Astrocyte (in vitro differentiated cells and primary cell): Measurements from ENCODE around the gene RITA1. TPM values are rescaled to one million over a fixed set of nuclear protein-coding genes. Genes with fewer than 3 reads are reported as not detected.
"Not testable (repeated sequence)": the region's sequence is repeated elsewhere in the genome, so short reads cannot be mapped to it uniquely, and the experiment has no call there.

ENCODE experiments used
- DNase-seq: peaks from one replicate; pipeline ENCODE4 v3.0.0-alpha.2; 2010; ENCODE audit warnings: low read depth
- FAIRE-seq: peaks from 2 replicates; lab custom pipeline; 2011; peaks lifted over from hg19 to GRCh38; lab: Jason Lieb, UNC
- H2AFZ ChIP-seq: 2 replicates; pipeline ENCODE4 v1.6.0; 2012; ENCODE audit warnings: low read depth, low read length, inconsistent platforms
- H3K27ac ChIP-seq: 2 replicates; pipeline ENCODE4 v1.5.1; 2011; ENCODE audit warnings: low read depth, low read length, inconsistent platforms
- H3K27me3 ChIP-seq: 2 replicates; pipeline ENCODE4 v1.6.0; 2011; ENCODE audit warnings: low read length, inconsistent platforms; ENCODE audit not compliant: insufficient read depth
- H3K36me3 ChIP-seq: 2 replicates; pipeline ENCODE4 v1.5.1; 2011; ENCODE audit warnings: low read length, inconsistent platforms; ENCODE audit not compliant: insufficient read depth
- H3K4me1 ChIP-seq: 2 replicates; pipeline ENCODE4 v1.5.1; 2011; ENCODE audit warnings: low read length, inconsistent platforms; ENCODE audit not compliant: insufficient read depth
- H3K4me2 ChIP-seq: 2 replicates; pipeline ENCODE4 v1.6.0; 2012; ENCODE audit warnings: low read length, inconsistent platforms
- H3K4me3 ChIP-seq: 2 replicates; pipeline ENCODE4 v1.5.1; 2011; ENCODE audit warnings: low read depth, mild to moderate bottlenecking, low read length, inconsistent platforms; ENCODE audit not compliant: insufficient read depth
- H3K79me2 ChIP-seq: 2 replicates; pipeline ENCODE4 v1.6.0; 2012; ENCODE audit warnings: mild to moderate bottlenecking, low read length, inconsistent platforms; ENCODE audit not compliant: insufficient read depth
- H3K9ac ChIP-seq: 2 replicates; pipeline ENCODE4 v1.6.0; 2012; ENCODE audit warnings: mild to moderate bottlenecking, low read length, inconsistent platforms
- H3K9me3 ChIP-seq: 2 replicates; pipeline ENCODE4 v1.5.1; 2012; ENCODE audit warnings: low read depth, mild to moderate bottlenecking, low read length, inconsistent platforms; ENCODE audit not compliant: insufficient read depth
- H4K20me1 ChIP-seq: 2 replicates; pipeline ENCODE4 v1.6.0; 2012; ENCODE audit warnings: low read length, inconsistent platforms; ENCODE audit not compliant: insufficient read depth
- H3K27ac Mint-ChIP-seq: one replicate; pipeline ENCODE4 v1.8.0; 2021; ENCODE audit warnings: mild to moderate bottlenecking, mixed read lengths; ENCODE audit not compliant: unreplicated experiment
- H3K27me3 Mint-ChIP-seq: one replicate; pipeline ENCODE4 v1.8.0; 2021; ENCODE audit warnings: low read depth, mixed read lengths; ENCODE audit not compliant: unreplicated experiment
- H3K36me3 Mint-ChIP-seq: one replicate; pipeline ENCODE4 v1.8.0; 2021; ENCODE audit warnings: low read depth, mixed read lengths; ENCODE audit not compliant: unreplicated experiment
- H3K4me1 Mint-ChIP-seq: one replicate; pipeline ENCODE4 v1.8.0; 2021; ENCODE audit warnings: low read depth, mixed read lengths; ENCODE audit not compliant: unreplicated experiment
- H3K4me3 Mint-ChIP-seq: one replicate; pipeline ENCODE4 v1.8.0; 2021; ENCODE audit warnings: mild to moderate bottlenecking, moderate library complexity, mixed read lengths; ENCODE audit not compliant: unreplicated experiment
- H3K9me3 Mint-ChIP-seq: one replicate; pipeline ENCODE4 v1.8.0; 2021; ENCODE audit warnings: mild to moderate bottlenecking, mixed read lengths; ENCODE audit not compliant: unreplicated experiment
- EZH2 ChIP-seq: IDR thresholded peaks from 2 replicates; pipeline ENCODE4 v1.6.1; 2012; ENCODE audit warnings: mild to moderate bottlenecking, low read length, inconsistent platforms; ENCODE audit not compliant: insufficient read depth
- total RNA-seq: library from RNA; stranded (reverse); gene quantifications from 2 replicates; pipeline ENCODE4 v1.2.1, GENCODE V29; 2021
- TF ChIP-seq, protein P1 (sequence below): IDR thresholded peaks from 2 replicates; pipeline ENCODE4 v1.5.1; 2011; ENCODE audit warnings: low read depth, mild to moderate bottlenecking, inconsistent platforms, low read length, moderate library complexity; ENCODE audit not compliant: insufficient read depth

Gene RITA1
- total RNA-seq, 1 donor from 2014 or later: 23.5 TPM

DNA sequence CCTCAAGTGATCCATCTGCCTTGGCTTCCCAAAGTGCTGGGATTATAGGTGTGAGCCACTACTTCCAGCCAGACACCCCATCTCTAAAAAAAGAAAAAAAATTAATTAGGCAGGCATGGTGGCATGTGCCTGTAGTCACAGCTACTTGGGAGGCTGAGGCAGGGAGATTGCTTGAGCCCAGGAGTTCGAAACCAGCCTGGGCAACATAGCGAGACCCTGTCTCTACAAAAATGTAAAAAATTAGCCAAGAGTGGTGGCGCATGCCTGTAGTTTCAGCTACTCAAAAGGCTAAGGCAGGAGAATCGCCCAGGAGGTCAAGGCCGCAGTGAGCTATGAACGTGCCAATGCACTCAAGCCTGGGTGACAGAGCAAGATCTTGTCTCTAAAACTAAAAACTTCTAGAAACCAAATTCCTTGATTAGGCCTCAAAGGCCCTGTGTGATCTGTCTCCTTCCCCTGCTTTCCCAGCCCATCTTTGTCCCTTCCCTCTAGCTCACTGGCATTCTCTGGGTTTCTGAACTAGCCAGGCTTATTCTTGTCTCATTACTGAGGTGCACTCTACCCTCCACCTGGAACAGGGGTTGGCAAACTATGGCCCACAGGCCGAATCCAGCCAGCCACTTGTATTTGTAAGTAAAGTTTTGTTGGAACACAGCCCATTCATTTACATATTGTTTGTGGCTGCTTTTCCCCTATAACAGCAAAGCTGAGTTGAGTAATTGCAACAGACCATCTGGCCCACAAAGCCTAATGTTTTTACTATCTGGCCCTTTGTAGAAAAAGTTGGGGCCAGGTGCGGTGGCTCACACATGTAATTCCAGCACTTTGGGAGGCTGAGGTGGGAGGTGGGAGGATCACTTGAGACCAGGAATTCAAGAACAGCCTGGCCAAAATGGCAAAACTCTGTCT lies 18.6 kb downstream of the RITA1 start:
- H3K36me3 Mint-ChIP-seq: peaks cover 2% of the 10 kb centered on the region
- H3K4me1 Mint-ChIP-seq: peaks cover 17% of the 10 kb centered on the region
- no peak overlapping the region for H3K4me3 Mint-ChIP-seq
- H4K20me1 ChIP-seq: no peaks in the 10 kb centered on the region
- H3K27ac Mint-ChIP-seq: no peak overlapping the region
- no peaks in the 10 kb centered on the region for H3K27me3 ChIP-seq
- H3K4me2 ChIP-seq: no peak overlapping the region
- H2AFZ ChIP-seq: no peak overlapping the region
- no peak overlapping the region for H3K9ac ChIP-seq
- no peaks in the 10 kb centered on the region for H3K9me3 ChIP-seq
- no peak for FAIRE-seq
- H3K4me3 ChIP-seq: no peak overlapping the region
- H3K27me3 Mint-ChIP-seq: peaks cover 2% of the 10 kb centered on the region
- DNase-seq: no peak
- peaks cover 3% of the 10 kb centered on the region for H3K4me1 ChIP-seq
- H3K27ac ChIP-seq: no peak overlapping the region
- peaks cover 5% of the 10 kb centered on the region for H3K9me3 Mint-ChIP-seq
- H3K79me2 ChIP-seq: no peaks in the 10 kb centered on the region
- no peaks in the 10 kb centered on the region for H3K36me3 ChIP-seq
- TF ChIP-seq EZH2: no peak
- TF ChIP-seq, protein P1, sequence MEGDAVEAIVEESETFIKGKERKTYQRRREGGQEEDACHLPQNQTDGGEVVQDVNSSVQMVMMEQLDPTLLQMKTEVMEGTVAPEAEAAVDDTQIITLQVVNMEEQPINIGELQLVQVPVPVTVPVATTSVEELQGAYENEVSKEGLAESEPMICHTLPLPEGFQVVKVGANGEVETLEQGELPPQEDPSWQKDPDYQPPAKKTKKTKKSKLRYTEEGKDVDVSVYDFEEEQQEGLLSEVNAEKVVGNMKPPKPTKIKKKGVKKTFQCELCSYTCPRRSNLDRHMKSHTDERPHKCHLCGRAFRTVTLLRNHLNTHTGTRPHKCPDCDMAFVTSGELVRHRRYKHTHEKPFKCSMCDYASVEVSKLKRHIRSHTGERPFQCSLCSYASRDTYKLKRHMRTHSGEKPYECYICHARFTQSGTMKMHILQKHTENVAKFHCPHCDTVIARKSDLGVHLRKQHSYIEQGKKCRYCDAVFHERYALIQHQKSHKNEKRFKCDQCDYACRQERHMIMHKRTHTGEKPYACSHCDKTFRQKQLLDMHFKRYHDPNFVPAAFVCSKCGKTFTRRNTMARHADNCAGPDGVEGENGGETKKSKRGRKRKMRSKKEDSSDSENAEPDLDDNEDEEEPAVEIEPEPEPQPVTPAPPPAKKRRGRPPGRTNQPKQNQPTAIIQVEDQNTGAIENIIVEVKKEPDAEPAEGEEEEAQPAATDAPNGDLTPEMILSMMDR: no peak

- Histone ChIP-seq H3K27me3 (no peaks in the 10 kb centered on the region), H3K4me2 (no peak overlapping the region), H3K27ac (no peak overlapping the region), H3K36me3 (no peaks in the 10 kb centered on the region), H3K4me1 (peaks cover 3% of the 10 kb centered on the region), H3K9me3 (no peaks in the 10 kb centered on the region), H3K79me2 (no peaks in the 10 kb centered on the region), H2AFZ (no peak overlapping the region), H4K20me1 (no peaks in the 10 kb centered on the region), H3K9ac (no peak overlapping the region), H3K4me3 (no peak overlapping the region)
- DNase-seq (no peak), FAIRE-seq (no peak)
- H3K27me3 Mint-ChIP-seq: peaks cover 2% of the 10 kb centered on the region
- peaks cover 15% of the 10 kb centered on the region for H3K4me1 Mint-ChIP-seq
- H3K9me3 Mint-ChIP-seq: peaks cover 5% of the 10 kb centered on the region
- no peak overlapping the region for H3K4me3 Mint-ChIP-seq
- no peak overlapping the region for H3K27ac Mint-ChIP-seq
- no peak for TF ChIP-seq EZH2
- TF ChIP-seq, protein P1: no peak
- peaks cover 2% of the 10 kb centered on the region for H3K36me3 Mint-ChIP-seq
Observed at GRCh38 chr12:113204804-113205203, 19.3 kb downstream of the RITA1 start.

DNA sequence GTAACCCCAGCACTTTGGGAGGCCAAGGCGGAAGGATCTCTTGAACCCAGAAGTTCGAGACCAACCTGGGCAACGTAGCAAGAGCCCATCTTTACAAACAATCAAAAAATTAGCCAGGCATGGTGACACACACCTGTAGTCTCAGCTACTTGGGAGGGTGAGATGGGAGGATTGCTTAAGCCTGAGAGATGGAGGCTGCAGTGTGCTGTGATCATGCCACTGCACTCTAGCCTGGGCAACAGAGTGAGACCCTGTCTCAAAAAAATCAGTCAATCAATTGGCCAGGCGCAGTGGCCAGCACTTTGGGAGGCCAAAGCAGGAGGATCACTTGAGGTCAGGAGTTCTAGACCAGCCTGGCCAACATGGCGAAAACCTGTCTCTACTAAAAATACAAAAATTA lies 21.3 kb downstream of the RITA1 start:
- H4K20me1 ChIP-seq, FAIRE-seq: not testable (repeated sequence)

More for the DNA sequence above, 21.3 kb downstream of the RITA1 start:
- H3K4me3 ChIP-seq, H3K36me3 Mint-ChIP-seq, H3K27ac ChIP-seq, H3K9me3 Mint-ChIP-seq, DNase-seq, H3K27me3 ChIP-seq, H3K79me2 ChIP-seq, H3K27me3 Mint-ChIP-seq, H3K4me3 Mint-ChIP-seq, H3K9me3 ChIP-seq, H3K36me3 ChIP-seq, H3K4me1 ChIP-seq, H2AFZ ChIP-seq, H3K9ac ChIP-seq, H3K4me2 ChIP-seq: not testable (repeated sequence)
- peaks cover 15% of the 10 kb centered on the region for H3K4me1 Mint-ChIP-seq
- peak overlapping the region; percentile 79 for H3K27ac Mint-ChIP-seq
